ACC112 (cell line): ENCODE data around the gene SLC37A2.

Experiments
- H2AFZ ChIP-seq: fragments of 200-600 bp; sonication (generic); one replicate; pipeline ENCODE4 v1.6.0; 2017; ENCODE audit warnings: antibody characterized with exemption, low read length; ENCODE audit not compliant: unreplicated experiment
- H3K27ac ChIP-seq: fragments of 200-600 bp; sonication (generic); 2 replicates; pipeline ENCODE4 v1.5.1; 2014; ENCODE audit warnings: low read depth, mild to moderate bottlenecking, antibody characterized with exemption, low read length, moderate library complexity
- H3K27me3 ChIP-seq: fragments of 200-600 bp; sonication (generic); 2 replicates; pipeline ENCODE4 v1.6.1; 2014; ENCODE audit warnings: mild to moderate bottlenecking, antibody characterized with exemption, low read length, moderate library complexity, mixed read lengths; ENCODE audit not compliant: insufficient read depth
- H3K36me3 ChIP-seq: fragments of 200-600 bp; sonication (generic); 2 replicates; pipeline ENCODE4 v1.6.1; 2016; ENCODE audit warnings: mild to moderate bottlenecking, antibody characterized with exemption, low read length, moderate library complexity, mixed read lengths; ENCODE audit not compliant: insufficient read depth
- H3K4me1 ChIP-seq: fragments of 200-600 bp; sonication (generic); one replicate; pipeline ENCODE4 v1.6.1; 2016; ENCODE audit warnings: low read length, mixed read lengths; ENCODE audit not compliant: insufficient read depth, unreplicated experiment, control insufficient read depth
- H3K4me3 ChIP-seq: fragments of 200-600 bp; sonication (generic); 2 replicates; pipeline ENCODE4 v1.5.1; 2014; ENCODE audit warnings: mild to moderate bottlenecking, low read depth, low read length
- H3K79me2 ChIP-seq: fragments of 200-600 bp; sonication (generic); one replicate; pipeline ENCODE4 v1.6.0; 2016; ENCODE audit warnings: low read length; ENCODE audit not compliant: control insufficient read depth, unreplicated experiment, insufficient read depth

The SLC37A2 gene

DNA sequence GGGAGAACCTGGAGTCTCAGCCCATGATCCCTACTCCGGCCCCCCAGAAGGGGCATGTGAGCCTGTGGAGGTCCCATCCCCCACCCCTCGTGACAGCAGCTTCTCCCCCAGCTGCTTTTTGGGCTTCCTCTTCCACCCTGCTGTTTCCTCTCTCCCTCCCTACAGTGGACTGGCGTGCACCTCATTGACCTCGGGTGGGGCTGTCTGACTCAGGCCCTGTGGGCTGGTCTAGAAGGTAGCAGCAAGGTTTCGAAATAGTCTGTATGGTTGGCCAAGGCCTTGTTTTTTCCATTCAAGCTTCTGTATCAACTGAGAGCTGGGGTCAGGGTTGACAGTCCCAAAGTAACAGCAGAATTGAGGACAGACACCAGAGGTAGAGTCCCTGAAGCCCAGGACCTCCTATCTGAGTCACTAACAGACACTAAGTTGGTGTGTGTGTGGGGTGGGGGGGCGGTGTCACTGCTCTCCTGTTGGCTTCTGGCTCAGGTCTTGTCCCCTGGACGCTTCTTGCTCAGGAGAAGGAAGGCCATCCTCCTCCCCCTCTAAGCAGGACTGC, 7.7 kb downstream of the SLC37A2 start:
- Histone ChIP-seq H3K36me3 (no peaks in the 10 kb centered on the region), H3K79me2 (peaks cover 3% of the 10 kb centered on the region), H3K4me1 (peaks cover 28% of the 10 kb centered on the region), H3K27ac (peak overlapping the region; percentile 40), H3K27me3 (no peaks in the 10 kb centered on the region), H2AFZ (peak overlapping the region; percentile 6), H3K4me3 (no peak overlapping the region)

DNA sequence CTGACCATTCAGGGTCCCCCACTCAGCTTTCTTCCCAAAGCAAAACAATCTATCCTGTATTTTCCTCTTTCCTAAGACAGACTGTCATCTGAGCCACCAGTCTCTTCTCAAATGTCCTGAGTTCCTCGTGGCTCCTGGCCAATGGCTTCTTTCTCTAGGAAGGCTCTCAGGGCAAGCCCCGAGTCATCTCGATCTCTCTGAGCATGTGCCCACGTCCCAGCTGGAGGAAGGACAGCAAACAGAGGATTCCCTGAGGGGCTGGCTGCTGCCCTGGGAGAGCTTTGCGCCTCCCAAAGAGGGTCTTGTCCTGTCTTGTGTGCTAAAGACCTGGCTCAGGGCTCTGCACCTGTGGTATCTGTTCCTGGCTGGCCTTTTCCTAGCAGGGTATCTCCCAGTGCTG, 8.3 kb downstream of the SLC37A2 start:
- no peaks in the 10 kb centered on the region for H3K36me3 ChIP-seq
- no peak overlapping the region for H3K4me3 ChIP-seq
- H3K4me1 ChIP-seq, result peaks cover 28% of the 10 kb centered on the region
- H3K79me2 ChIP-seq, result no peaks in the 10 kb centered on the region
- H3K27me3 ChIP-seq, result no peaks in the 10 kb centered on the region
- H2AFZ ChIP-seq, result no peak overlapping the region
- H3K27ac ChIP-seq, result peak overlapping the region; percentile 40

DNA sequence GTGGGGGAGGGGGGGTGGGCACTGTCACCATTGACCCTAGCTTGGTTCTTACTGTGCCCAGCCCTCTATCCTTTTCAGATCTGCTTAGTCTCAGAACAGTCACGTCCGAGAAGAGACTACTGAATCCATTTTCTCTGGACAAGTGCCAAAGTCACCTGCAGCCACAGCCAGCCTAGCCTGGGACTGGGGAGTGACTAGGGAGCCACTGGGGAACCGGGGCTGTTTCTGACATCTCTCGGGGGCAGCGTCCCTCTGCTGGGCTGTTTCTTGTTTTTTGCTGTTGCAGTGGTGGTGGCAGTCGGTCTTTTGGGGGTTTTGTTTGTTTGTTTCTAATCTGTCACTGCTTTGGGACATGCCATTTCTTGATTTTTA, 8.7 kb downstream of the SLC37A2 start:
- H2AFZ ChIP-seq, result no peak overlapping the region
- H3K27me3 ChIP-seq, result no peaks in the 10 kb centered on the region
- H3K79me2 ChIP-seq, result no peaks in the 10 kb centered on the region
- no peaks in the 10 kb centered on the region for H3K36me3 ChIP-seq
- no peak overlapping the region for H3K4me3 ChIP-seq
- no peak overlapping the region for H3K27ac ChIP-seq
- peaks cover 28% of the 10 kb centered on the region for H3K4me1 ChIP-seq

DNA sequence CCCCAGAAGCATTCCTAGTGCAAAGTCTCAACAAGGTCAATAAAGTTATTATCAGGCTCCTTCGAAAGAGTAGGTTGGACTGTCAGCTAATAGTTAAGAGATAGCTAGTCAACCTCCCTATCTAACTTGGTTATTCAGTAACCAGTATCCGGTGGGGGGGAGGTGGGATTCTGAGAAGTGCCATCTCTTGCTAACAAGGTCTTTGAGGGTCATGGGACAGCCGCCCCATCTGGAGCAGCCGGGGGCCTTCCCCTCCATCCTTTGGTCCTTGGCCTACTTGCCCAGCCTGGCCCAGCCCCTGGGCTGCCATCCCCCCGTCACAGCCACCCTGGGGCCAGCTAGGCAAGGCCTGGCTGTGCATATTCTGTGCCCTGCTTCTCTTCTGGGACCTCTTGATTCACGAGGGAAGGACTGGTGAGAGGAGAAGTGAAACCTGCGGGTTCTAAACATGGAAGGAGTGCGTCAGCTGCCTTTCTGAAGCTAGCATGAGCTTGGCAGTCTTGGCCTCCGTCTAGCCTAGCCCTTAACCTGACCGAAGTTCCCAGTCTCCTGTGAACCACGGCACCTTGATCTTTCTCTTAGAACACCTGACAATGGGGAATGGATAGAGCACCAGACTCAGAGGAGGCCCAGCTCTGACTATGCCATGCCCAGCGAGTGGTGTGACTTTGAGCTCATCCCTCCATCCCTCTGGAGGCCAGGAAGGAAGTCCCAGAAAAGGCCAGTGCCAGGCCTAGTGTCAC, 9.3 kb downstream of the SLC37A2 start:
- Histone ChIP-seq H2AFZ (no peak overlapping the region), H3K4me1 (peaks cover 28% of the 10 kb centered on the region), H3K27ac (no peak overlapping the region)

DNA sequence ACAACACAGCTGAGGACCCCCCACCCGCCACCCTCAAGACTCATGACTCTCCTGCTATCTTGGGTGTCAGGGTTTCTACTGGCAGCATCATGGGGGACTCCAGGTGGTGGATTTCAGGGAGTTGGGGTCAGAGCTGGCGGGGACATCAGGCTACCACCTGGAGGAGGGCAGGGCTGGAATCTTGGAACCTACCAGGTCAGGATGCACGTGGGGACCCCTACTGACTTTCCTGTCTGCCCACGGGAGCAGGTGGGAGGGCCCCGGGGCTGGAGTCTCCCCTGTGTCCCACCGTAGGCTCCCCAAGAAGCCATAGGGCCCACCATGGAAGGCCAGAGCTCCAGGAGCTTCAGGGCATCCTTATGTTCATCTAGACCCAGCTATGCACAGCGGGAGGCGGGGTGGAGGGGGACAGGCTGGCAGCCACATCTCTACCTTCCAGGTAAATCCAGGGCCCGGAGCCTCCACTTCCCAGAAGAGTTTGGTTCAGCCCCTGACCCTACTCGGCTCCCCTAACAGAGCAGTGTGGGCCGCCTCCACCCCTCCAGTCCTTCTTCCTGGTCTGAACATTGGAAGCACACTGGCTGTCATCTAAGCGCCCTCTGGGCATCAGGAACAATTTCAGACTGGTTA, 10.0 kb downstream of the SLC37A2 start:
- H3K4me1 ChIP-seq, result peaks cover 28% of the 10 kb centered on the region
- no peaks in the 10 kb centered on the region for H3K79me2 ChIP-seq
- no peaks in the 10 kb centered on the region for H3K36me3 ChIP-seq
- H3K27ac ChIP-seq, result no peak overlapping the region
- no peak overlapping the region for H2AFZ ChIP-seq
- no peak overlapping the region for H3K4me3 ChIP-seq
- H3K27me3 ChIP-seq, result no peaks in the 10 kb centered on the region

More for the DNA sequence above, 9.3 kb downstream of the SLC37A2 start:
- H3K27me3 ChIP-seq, result no peaks in the 10 kb centered on the region
- no peak overlapping the region for H3K4me3 ChIP-seq
- no peaks in the 10 kb centered on the region for H3K79me2 ChIP-seq
- no peaks in the 10 kb centered on the region for H3K36me3 ChIP-seq

DNA sequence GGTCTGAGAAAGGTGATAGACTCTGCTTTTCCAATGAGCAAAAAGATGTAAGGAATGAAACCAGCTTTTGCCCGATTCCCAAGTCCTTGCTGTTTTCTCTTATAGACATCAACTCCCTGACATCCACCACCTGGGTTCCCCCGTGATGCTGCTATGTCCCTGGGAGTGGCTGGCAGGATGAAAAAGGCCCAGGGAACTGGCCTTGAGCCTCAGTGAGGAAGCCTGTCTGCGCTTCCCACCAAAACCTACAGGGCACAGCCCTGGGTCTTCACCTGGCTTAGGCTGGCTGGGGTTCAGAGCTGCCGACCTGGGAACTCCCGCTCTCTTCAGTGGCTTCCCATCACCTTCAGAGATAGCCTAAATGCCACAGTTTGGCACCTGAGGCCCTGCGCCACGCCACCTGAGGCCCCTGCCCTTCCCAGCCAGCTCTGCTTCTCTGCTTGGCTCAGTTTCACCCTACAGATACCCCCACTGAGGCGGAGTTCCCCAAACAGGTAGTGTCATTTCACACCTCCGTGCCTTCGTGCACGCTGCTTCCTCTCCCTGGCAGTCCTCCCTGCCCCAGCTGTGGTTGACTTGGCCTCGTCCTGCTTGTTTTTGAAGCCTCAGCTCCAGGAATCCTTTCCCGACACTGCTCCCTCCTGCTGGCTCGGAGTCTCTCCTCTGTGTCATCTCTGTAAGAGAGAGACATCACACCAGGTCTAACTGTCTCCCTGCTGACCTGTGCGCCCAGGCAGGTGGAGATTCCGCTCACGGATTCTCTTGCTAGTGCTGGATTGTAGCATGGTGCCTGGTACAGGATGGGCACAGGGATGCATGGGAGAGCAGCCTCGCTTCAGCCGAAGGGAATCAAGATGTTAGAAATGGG, 10.7 kb downstream of the SLC37A2 start:
- no peaks in the 10 kb centered on the region for H3K79me2 ChIP-seq
- H3K27me3 ChIP-seq, result no peaks in the 10 kb centered on the region
- no peak overlapping the region for H2AFZ ChIP-seq
- no peak overlapping the region for H3K27ac ChIP-seq
- no peak overlapping the region for H3K4me3 ChIP-seq
- H3K36me3 ChIP-seq, result no peaks in the 10 kb centered on the region
- H3K4me1 ChIP-seq, result peaks cover 28% of the 10 kb centered on the region

DNA sequence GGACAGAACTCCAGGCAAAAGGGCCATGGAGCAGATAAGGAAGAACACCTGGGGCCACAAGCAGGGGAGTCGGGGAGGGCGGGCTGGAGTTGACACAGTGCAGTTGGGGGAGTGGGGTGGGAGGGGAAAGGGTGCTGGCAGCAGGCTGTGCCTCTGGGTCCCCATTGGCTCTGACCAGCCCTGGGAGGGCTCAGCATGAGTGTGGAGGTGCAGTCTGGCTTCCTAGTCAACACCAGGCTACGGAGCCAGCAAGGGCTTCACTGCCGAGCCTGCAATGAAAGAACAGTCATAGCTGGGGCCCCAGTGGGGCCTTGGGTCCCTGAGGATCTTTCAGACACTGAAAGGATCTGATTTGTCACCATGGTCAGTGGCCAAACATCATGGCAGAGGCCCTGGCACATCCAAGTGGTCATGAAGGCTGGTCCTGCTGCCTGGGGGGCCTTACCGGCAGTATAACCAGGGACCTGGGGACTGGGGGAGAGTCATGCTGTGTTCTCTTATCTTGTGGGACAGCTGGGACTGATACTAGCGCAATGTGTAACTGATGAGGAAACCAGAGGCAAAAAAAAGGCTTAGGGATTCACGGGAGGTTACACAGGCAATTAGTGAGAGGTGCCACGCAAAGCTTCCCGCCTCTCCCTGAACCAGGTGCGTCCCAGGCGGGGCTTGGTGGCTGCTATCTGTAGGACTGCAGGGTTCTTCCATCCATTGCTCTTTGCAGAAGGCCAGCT, 11.6 kb downstream of the SLC37A2 start:
- Histone ChIP-seq H2AFZ (no peak overlapping the region), H3K79me2 (no peaks in the 10 kb centered on the region), H3K36me3 (no peaks in the 10 kb centered on the region), H3K4me1 (peaks cover 20% of the 10 kb centered on the region), H3K4me3 (no peak overlapping the region), H3K27ac (no peak overlapping the region), H3K27me3 (no peaks in the 10 kb centered on the region)

DNA sequence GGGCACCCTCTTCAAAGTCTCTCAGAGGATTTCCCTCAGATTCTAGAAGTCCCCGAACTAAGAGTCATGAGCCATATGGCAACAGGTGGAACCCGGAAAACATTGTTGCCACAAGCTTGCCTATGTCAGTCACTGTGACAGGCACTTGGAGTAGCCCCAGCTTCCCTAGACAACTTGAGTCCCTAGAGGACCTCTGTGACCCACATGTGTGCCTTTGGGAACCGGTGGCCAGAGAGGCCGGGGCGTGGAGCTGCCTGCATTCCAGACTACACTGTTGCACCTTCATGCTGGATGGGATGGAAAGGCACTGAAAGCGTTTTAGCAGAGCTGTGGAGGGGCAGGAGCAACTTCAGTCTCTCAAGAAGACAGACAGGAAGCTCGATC, 12.1 kb downstream of the SLC37A2 start:
- Histone ChIP-seq H3K27me3 (no peaks in the 10 kb centered on the region), H2AFZ (no peak overlapping the region), H3K79me2 (no peaks in the 10 kb centered on the region), H3K36me3 (no peaks in the 10 kb centered on the region), H3K4me1 (peaks cover 15% of the 10 kb centered on the region), H3K27ac (no peak overlapping the region), H3K4me3 (no peak overlapping the region)

DNA sequence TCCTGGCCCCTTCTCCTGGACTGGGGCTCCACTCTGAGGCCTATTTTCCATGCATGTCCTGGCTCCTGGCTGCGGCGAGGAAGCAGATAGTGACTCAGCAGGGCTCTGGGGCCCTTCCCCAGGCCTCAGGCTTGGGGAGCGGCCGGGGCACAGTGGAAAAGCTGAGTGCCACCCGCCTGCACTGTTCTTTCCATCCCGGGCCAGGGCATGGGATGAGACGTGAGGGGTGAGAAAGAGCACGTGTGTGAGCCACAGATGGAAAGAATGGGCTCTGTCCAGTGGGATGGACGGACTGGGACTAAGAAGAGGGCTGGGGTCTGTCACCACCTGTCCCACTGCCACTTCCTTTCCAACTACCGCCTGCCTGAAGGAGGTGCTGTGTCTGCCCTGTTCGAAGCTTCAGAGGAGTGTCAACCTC, 12.8 kb downstream of the SLC37A2 start:
- Histone ChIP-seq H3K4me1 (peaks cover 8% of the 10 kb centered on the region), H3K27ac (no peak overlapping the region), H3K4me3 (no peak overlapping the region)

DNA sequence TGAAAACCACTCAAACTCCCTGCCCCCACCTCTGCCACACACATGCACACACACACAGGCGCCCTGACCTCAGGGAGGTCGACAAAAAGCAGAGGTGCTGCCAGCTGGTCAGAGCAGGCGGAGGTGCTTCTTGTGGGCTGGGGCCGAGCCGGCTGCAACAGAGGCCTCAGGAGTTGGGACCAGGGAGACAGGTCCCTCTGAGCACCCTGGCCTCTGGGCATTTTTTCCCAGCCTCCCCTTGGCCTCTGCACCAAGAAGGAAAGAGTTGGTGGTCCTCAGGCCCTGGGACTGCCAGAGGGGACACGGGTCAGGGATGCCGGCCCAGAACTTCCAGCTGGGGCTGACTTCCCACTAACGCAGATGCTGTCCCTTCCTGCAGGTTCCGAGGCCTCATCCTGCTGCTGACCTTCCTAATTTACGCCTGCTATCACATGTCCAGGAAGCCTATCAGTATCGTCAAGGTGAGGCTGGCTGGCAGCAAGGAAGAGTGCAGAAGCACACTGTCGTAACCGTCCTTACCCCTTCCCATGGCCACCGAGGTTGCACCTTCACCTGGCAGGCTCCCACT, 13.4 kb downstream of the SLC37A2 start:
- peaks cover 2% of the 10 kb centered on the region for H3K4me1 ChIP-seq
- no peak overlapping the region for H3K4me3 ChIP-seq
- no peak overlapping the region for H3K27ac ChIP-seq
- H2AFZ ChIP-seq, result no peak overlapping the region
- no peaks in the 10 kb centered on the region for H3K79me2 ChIP-seq
- no peaks in the 10 kb centered on the region for H3K36me3 ChIP-seq
- no peaks in the 10 kb centered on the region for H3K27me3 ChIP-seq

More for the DNA sequence above, 12.8 kb downstream of the SLC37A2 start:
- no peak overlapping the region for H2AFZ ChIP-seq
- no peaks in the 10 kb centered on the region for H3K79me2 ChIP-seq
- H3K36me3 ChIP-seq, result no peaks in the 10 kb centered on the region
- H3K27me3 ChIP-seq, result no peaks in the 10 kb centered on the region
